Calu3 (cell line): Measurements from ENCODE around the gene COL9A3. TPM values are rescaled to one million over a fixed set of nuclear protein-coding genes. Genes with fewer than 3 reads are reported as not detected.

Experiments used
- BruUV-seq: library from RNA; stranded (reverse); fragments of 400-500 nt; replicated peaks from 2 replicates; lab custom pipeline; 2021; lab: Mats Ljungman, UMichigan
- CTCF ChIA-PET: fragments of 300-600 bp; sonication (Branson Sonifier 250); formaldehyde crosslinking; loops from one replicate; lab custom pipeline; 2022; ENCODE audit warnings: antibody characterized with exemption; lab: Charles Lee
- DNase-seq: peaks from one replicate; pipeline ENCODE4 v3.0.0; 2022
- H3K27ac Mint-ChIP-seq: one replicate; pipeline ENCODE4 v1.8.0; 2022; ENCODE audit warnings: mixed read lengths; ENCODE audit not compliant: unreplicated experiment
- H3K27me3 Mint-ChIP-seq: one replicate; pipeline ENCODE4 v1.8.0; 2022; ENCODE audit warnings: mixed read lengths; ENCODE audit not compliant: unreplicated experiment
- H3K36me3 Mint-ChIP-seq: one replicate; pipeline ENCODE4 v1.8.0; 2022; ENCODE audit warnings: mild to moderate bottlenecking, moderate library complexity, mixed read lengths; ENCODE audit not compliant: insufficient read depth, unreplicated experiment
- H3K4me1 Mint-ChIP-seq: one replicate; pipeline ENCODE4 v1.8.0; 2022; ENCODE audit warnings: mild to moderate bottlenecking, low read depth, mixed read lengths; ENCODE audit not compliant: unreplicated experiment
- H3K4me3 Mint-ChIP-seq: one replicate; pipeline ENCODE4 v1.8.0; 2022; ENCODE audit warnings: mild to moderate bottlenecking, low read depth, moderate library complexity, mixed read lengths; ENCODE audit not compliant: unreplicated experiment
- H3K9me3 Mint-ChIP-seq: one replicate; pipeline ENCODE4 v1.8.0; 2022; ENCODE audit warnings: low read depth, mixed read lengths; ENCODE audit not compliant: unreplicated experiment
- CTCF ChIP-seq: fragments of 200-600 bp; IDR thresholded peaks from one replicate; pipeline ENCODE4 v1.8.0; 2022; ENCODE audit warnings: antibody characterized with exemption; ENCODE audit not compliant: unreplicated experiment
- intact Hi-C: fragments of 100-400 bp; cut with micrococcal nuclease; formaldehyde crosslinking; loops from one replicate; pipeline ENCODE4 v1.10.0; 2022; ENCODE audit not compliant: unreplicated experiment
- total RNA-seq: library from RNA; stranded (reverse); gene quantifications from 2 replicates; pipeline ENCODE4 v1.2.3, GENCODE V29; 2022

Gene COL9A3
- total RNA-seq, 1 experiment from 2014 or later: 2.7 TPM

GRCh38 chr20:62780204-62780603, 36.6 kb upstream of the COL9A3 start:
- no peak for TF ChIP-seq CTCF
- no peak for DNase-seq
- CTCF ChIA-PET: no interaction called here
- no TSS peak for BruUV-seq
- Mint-ChIP-seq H3K27ac (no peak overlapping the region), H3K9me3 (peaks cover 3% of the 10 kb centered on the region), H3K4me3 (no peak overlapping the region), H3K36me3 (peaks cover 10% of the 10 kb centered on the region), H3K27me3 (peaks cover 23% of the 10 kb centered on the region), H3K4me1 (peaks cover 16% of the 10 kb centered on the region)
- intact Hi-C loops: no loop called here

DNA sequence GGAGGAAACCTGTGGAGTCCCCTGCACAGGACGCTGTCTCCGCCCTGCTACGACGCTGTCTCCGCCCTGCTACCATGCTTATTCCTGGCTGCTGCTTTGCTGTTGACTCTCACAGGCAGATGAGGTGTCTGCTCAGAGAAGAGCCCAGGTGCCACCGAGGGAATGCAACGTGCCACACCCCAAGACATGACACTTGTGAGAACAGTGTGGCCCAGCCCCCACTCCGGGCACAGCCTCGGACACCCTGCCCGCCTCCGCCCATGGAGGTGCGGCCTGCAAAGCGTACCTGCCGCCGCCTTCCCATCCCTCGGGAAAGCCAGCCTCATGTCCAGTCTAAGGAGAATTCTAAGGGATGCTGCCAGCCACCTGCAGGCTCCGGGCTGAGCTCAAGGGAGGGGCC, 36.2 kb upstream of the COL9A3 start:
- H3K27me3 Mint-ChIP-seq: peaks cover 23% of the 10 kb centered on the region
- H3K4me1 Mint-ChIP-seq: peaks cover 16% of the 10 kb centered on the region
- no TSS peak for BruUV-seq
- DNase-seq: no peak
- H3K27ac Mint-ChIP-seq: no peak overlapping the region
- no peak overlapping the region for H3K4me3 Mint-ChIP-seq
- peaks cover 3% of the 10 kb centered on the region for H3K9me3 Mint-ChIP-seq
- TF ChIP-seq CTCF: no peak
- CTCF ChIA-PET: interaction anchor here (0.6 kb wide), 1 partner anchor 264 kb away, joined by 3 read pairs; no protein-coding TSS in a partner anchor
- intact Hi-C loops: no loop called here
- H3K36me3 Mint-ChIP-seq: peaks cover 10% of the 10 kb centered on the region

DNA sequence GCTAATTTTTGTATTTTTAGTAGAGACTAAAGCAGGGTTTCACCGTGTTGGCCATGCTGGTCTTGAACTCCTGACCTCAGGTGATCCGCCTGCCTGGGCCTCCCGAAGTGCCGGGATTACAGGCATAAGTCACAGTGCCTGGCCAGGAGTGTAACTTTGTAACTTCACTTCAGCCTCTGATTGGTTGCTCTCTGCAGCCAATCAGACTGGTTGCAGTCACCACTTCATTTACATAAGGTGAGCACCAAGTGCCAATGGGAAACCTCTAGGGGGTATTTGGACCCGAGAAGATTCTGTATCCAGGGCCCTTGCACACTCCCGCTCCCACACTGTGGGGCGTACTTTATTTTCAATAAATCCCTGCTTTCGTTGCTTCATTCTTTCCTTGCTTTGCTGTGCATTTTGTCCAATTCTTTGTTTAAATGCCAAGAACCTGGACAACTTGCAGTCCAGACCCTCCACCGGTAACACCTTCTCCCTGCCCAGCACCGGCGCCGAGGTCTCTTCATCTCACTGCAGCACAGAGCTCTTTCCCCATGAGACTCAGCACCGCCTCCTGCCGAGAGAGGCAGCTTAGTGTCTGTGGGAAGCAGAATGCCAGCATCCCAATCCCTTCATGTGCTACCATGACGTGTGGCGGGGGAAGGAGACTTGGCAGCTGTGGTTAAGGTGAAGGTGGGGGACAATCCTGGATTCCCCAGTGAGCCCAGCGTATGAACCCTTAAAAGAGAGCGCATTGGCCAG, 34.5 kb upstream of the COL9A3 start:
- Mint-ChIP-seq H3K27ac (no peak overlapping the region), H3K9me3 (no peaks in the 10 kb centered on the region), H3K36me3 (no peaks in the 10 kb centered on the region), H3K27me3 (peaks cover 23% of the 10 kb centered on the region), H3K4me3 (no peak overlapping the region), H3K4me1 (peaks cover under 1% of the 10 kb centered on the region)
- DNase-seq: no peak
- no TSS peak for BruUV-seq
- TF ChIP-seq CTCF: no peak
- intact Hi-C loops: no loop called here
- CTCF ChIA-PET: interaction anchor here (0.9 to 1.1 kb wide), 2 partner anchors 42 to 116 kb away, joined by 3 read pairs; no protein-coding TSS in a partner anchor

GRCh38 chr20:62782893-62783278, 34.0 kb upstream of the COL9A3 start:
- Mint-ChIP-seq H3K9me3 (no peaks in the 10 kb centered on the region), H3K27me3 (peaks cover 26% of the 10 kb centered on the region), H3K36me3 (no peaks in the 10 kb centered on the region), H3K4me3 (no peak overlapping the region), H3K4me1 (no peaks in the 10 kb centered on the region), H3K27ac (no peak overlapping the region)
- CTCF ChIA-PET: interaction anchor here (0.9 to 1.1 kb wide), 2 partner anchors 42 to 116 kb away, joined by 3 read pairs; no protein-coding TSS in a partner anchor
- DNase-seq: no peak
- intact Hi-C loops: no loop called here
- no peak for TF ChIP-seq CTCF
- BruUV-seq: no TSS peak
